Measurements from ENCODE around the gene APH1A.
"Not testable (repeated sequence)": the region's sequence is repeated elsewhere in the genome, so short reads cannot be mapped to it uniquely, and the experiment has no call there.

APH1A gene

GRCh38 chr1:150232921-150233320 is 35.9 kb downstream of the APH1A start:
- not testable (repeated sequence) for DNase-seq

GRCh38 chr1:150228246-150228645 is 40.6 kb downstream of the APH1A start:
- not testable (repeated sequence) for DNase-seq

- no peak for DNase-seq
Observed at GRCh38 chr1:150227228-150227627, 41.6 kb downstream of the APH1A start.

GRCh38 chr1:150226486-150226885 is 42.3 kb downstream of the APH1A start:
- DNase-seq, result no peak

- no peak for DNase-seq
Observed at GRCh38 chr1:150225546-150225945, 43.3 kb downstream of the APH1A start.

- no peak for DNase-seq
Observed at GRCh38 chr1:150224983-150225382, 43.8 kb downstream of the APH1A start.

- no peak for DNase-seq
Observed at GRCh38 chr1:150221552-150221951, 47.3 kb downstream of the APH1A start.

GRCh38 chr1:150215855-150216254 is 53.0 kb downstream of the APH1A start:
- DNase-seq, result not testable (repeated sequence)
